GM19240 (cell line): ENCODE data around the gene VDR.
A peak's percentile ranks its signal among the peaks of the same experiment; 100 is the strongest.

Source experiments
- DNase-seq: peaks from one replicate; pipeline ENCODE4 v3.0.0; 2011; ENCODE audit warnings: low spot score; ENCODE audit not compliant: insufficient read length

The VDR gene

DNA sequence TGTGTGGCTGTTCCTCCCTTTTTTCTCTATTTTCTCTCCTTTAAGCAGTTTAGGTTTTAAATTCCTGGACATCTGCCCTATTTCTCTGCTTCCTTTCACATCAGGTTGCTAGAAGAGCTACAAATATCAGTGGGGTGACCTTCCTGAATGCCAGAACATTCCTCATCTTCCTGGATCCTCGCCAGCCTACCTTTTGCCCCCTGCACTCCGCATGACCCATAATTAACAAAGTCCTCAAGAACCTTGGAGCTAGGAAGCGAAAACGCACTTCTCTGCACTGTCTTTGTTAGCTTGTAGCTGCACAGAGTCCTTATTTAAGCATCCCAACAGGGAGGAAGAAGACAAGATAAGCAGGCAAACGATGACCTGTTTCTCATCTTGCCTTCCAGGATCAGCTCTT lies 30.5 kb downstream of the VDR start:
- DNase-seq: no peak

DNA sequence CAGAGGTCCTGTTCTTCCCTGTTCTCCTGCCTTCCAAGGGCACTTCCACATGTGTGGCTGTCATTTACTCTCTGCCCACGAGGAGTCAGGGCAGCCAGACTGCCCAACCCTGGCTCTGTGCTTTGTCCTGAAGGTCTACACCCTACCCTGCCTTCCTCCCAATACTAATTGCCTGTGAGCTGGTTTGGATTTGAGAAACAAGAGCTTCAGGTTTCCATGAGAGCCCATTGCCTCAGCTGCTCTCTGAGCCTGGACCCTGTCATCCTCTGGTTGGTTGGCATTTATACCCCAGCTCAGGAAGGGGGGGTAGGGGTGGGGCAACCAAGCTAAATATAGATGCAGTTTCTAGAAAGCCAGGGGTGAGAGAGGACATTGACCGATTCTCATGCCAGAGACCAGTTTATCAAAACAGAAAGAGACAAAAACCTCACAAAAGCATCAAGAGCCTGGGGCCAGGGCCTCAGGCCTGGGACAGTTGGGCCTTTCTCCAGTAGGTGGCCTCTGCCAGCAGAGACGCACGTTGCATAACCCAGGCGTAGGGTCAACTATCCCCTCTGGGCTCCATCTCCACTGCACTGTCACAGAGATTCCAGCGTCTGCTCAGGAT lies 34.5 kb downstream of the VDR start:
- DNase-seq: no peak

DNA sequence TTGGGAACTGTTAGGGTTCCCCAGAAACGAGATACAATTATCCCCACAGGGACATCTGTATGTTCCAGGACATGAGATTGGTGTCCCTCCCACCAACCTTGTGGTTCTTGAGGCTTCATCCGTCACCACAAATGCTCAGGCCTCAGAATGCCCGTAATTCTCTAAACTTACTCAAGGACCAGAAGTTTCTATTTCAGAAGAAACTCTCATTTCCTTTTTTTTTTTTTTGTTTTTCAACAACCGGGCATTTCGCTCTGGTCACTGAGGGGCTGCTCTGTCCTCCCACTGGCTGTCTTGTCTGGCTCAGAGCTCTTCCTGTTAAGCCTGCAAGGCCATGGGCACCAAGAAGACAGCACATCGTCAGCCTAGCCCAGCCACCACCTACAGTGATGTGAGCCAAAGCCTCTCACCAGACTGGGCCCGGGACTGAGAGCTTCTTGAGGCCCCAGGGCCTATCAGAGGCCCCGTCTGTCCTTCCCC lies 36.2 kb downstream of the VDR start:
- peak; percentile 62 for DNase-seq

DNA sequence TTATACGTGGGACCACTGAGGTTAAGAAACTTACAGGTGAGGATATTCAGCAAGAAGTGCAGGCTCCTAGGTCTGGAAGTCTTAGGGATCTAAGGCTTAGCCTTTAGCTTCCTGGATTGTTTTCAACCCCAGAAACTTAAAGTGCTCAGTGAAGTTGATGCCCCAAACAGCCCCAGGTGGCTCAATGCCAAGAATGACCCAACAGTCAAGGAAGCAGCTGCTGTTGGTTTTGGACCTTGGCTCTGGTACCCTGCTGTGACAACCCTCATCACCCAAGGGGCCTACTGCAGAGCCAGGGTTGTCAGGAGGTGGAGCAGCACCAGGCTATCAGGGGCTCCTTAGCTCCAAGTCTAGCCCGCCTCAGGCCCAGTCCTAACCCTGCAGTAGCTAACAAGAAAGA lies 36.8 kb downstream of the VDR start:
- no peak for DNase-seq

DNA sequence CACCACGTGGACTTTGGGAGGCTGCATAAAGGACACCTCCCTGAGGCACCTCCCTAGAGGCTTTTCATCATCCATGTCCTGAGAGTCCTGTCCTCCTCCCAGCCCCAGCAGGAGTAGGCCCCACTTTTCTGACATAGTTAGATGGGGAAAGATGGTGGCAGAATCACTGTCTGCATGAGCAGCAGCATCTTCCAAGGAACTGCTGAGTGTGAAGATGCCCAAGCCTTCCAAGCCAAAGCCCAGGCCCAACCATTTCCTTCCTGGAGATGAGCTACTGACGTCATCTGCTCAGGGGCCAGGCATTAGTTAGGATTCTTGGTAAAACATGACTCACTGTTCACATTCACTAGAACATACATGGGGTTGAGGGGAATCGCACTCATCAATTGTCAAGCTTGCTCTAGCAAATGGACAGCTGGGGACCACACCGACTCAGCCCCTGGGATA lies 37.3 kb downstream of the VDR start:
- no peak for DNase-seq

DNA sequence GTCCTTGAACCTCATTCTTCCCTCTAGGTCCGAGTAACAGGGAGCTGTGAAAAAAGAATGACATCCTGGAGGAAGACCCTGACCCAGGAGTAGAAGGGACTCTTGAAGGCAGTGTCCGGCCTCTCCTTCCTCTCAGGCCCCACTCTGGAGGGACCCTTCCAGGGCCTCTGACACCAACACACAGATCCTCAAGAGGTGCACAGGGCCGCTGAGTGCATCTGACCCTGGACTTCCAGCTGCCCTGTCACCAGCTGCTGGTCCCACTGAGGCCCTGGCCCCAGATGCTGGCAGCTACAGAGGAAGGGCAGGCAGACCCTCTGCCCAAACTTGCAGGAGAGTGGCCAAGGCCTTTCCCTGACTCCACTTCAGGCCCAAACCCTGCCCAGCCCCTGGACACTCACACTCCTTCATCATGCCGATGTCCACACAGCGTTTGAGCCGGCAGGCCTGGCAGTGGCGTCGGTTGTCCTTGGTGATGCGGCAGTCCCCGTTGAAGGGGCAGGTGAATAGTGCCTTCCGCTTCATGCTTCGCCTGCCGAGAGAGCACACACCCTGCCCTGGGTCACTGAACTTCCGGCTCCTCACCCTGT lies 40.1 kb downstream of the VDR start:
- DNase-seq: no peak

DNA sequence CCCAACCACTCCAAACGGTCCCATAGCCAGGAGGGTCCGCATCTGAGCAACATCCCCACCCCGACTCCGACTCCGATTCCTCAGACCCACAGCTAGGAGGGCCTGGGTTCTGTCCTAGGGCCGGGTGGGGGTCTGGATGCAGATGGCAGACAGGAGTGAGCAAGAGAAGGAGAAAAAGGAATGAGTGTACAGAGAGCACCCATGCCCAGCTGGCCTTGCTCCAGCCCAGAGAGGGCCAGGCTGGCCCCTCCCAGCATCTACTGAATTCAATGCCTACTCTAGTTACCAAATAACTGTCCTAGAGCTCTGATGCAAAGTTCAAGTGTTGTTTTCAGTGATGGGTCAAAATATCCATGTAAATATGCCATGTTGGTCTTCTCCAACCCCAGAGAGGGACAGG lies 40.8 kb downstream of the VDR start:
- DNase-seq: no peak

DNA sequence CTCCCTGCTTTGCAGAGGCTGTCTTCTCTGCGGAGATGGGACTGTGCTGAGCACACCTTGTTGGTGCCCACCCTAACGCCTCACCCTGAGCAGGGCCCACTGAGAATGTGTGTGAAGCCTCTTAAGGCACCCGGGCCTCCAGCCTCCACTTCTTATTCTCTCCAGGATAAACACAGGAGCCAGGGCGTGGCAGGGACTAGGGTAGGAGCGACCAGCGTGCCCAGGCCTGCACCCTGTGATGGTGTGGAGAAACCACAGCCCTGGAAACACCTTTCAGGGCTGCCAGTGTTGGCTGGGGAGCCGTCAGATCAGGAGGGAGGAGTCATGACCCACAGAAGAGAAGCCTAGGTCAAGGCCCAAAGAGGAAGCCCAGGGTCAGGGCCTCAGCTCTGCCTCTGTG lies 41.3 kb downstream of the VDR start:
- DNase-seq: no peak

DNA sequence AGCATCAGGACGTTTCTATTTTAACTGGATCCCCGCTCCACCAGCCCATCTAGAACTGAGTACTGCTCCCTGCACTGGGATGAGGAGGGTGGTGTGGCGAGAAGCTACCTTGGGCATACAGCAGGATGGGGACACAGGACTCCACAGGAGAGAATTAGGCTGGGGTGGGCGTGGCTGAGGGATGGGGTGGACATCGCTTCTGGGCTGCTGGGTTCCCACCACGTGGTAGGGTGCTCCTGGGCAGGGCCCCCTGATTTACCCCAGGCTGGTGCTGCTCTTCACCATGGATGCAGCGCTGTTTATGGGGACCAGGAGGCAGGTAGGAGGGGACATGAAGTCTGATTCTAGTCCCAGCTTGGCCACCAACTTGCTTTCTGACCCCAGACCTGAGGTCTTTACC lies 41.9 kb downstream of the VDR start:
- no peak for DNase-seq

DNA sequence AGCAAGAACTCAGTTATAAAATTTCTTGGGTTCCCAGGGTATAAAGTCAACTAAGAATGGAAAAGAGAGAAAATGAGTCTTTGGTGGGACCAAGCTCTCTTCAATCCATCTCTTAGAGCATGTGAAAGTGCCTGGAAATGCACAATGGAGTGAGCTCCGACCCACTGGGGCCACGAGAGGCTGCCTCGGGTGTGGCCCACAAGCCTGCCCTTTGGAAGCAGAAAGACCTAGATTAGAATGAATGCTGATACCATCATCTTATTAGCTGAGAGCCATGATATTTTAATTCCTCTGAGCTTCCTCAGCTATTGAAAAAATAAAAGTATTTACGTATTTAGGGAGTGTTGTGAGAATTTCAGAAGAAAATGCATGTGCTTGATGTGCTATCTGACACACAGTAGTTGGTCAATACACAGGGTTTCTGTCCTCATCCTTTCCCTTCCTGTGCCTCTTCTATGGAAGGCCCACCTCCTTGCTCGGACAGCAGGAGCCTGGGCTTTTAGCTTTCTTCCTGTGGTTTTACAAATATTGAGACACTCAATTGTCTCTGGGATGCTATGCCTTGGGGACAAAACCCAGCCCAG lies 42.5 kb downstream of the VDR start:
- no peak for DNase-seq

DNA sequence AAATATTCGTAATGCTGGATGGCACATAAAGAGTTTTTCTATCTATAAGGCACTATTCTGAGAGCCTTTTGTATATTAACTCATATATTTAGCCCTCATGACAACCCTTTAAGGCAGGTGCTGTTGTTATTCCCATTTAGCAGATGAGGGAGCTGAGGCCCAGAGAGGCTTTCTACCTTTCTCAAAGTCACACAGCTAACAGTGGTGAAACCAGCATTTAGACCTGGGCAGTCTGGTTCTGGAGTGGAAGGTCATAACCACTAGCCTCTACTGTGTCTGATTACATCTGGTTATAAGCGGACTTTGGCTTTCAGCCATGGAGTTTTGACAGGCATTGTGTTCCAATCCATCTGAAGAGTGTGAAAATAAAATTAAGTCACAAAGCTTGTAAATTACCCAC lies 43.9 kb downstream of the VDR start:
- no peak for DNase-seq

DNA sequence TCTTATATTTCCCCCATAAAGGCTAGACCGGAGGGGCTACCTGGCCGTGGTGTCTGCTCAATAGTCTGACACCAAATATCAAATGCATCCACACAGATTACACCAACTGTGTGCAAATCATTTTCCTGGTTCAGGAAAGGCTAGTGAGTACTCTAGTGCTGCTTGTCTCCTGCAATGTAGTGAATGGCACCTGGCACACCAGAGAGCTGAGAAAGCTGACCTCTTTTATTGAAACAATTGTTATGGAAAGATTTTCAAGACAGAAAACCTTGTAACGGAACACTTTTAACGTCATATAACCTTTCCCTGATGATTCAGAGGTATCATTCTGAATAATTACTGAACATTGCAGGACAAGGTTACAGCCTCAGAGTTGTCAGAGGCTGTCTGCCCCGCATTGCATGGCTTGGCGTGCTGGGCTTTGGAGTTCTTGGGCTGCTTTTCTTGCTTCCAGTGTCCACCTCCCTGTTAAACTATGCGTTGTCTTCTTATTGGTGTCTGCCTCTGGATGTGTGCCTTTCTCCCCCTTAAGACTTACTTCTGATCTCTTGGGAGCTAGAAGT lies 44.4 kb downstream of the VDR start:
- no peak for DNase-seq

DNA sequence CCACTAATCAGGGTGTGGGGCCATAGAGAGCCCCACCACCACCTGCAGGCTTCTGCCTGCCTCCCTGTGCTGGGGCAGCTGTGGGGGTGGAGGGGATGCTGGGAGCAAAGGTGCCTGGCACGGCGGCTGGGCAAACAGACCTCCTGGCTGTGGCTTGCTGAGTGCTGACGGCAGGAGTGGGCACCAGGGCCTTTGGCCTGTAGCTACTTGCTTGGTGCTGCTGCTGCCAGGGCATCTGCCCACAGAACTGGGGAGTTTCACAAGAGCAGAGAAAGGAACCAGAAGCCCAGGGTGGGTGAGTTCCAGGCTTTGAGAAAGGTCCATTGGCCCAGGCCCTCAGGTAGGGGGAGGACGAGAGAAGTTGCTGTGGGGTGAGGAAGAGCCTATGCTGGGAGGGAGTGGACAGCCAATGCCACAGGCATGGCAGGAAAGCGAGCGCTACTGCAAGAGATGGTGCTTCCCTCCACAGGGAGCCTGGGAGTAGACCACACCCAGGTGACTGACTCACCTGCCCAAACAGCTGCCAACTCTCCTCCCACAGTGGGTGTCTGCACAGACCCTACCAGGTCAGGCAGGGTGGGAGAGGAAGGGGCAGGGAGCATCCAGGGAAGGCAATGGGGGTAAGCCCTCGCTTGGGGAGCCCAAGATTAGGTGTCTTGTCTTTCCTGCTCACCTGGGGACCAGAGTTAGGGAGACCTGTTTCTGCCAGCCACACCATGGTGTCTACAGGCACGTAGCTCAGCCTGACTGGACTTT lies 46.1 kb downstream of the VDR start:
- no peak for DNase-seq

DNA sequence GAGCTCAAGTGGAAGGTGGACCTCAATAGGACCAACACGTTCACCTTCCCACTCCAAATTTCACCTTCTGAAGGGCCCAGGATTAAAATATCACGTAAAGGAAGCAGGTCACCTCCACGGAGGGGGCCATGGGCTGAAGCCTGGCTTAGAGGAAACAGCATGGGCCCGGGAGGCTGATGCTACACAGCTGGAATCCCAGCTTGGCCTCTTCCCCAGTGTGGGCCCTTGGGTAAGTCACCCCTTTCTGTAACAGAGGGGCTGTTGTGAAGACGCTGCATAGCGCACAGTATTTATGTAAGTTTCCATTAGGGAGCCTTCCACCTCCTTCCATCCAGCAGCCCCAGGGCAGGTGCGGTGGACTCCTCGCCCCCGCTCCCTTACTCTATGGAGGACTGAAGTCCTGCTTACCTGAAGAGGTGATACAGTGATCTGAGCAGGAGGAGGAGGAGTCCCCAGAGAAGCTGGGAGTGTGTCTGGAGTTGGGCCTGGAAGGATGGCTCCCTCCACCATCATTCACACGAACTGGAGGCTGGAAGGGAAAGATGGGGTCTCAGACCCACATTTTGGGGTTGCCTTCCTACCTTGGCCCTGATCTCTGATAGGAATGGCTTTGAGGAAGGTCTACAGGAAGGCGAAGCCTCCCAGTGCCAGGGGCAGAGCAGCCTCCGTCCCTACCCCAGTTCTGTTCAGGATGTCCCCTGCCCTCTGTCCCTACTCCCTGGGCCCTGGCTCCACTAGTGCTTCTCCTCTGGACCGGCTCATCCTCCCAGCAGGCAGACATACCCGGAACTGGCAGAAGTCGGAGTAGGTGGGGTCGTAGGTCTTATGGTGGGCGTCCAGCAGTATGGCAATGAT lies 47.8 kb downstream of the VDR start:
- DNase-seq: no peak

DNA sequence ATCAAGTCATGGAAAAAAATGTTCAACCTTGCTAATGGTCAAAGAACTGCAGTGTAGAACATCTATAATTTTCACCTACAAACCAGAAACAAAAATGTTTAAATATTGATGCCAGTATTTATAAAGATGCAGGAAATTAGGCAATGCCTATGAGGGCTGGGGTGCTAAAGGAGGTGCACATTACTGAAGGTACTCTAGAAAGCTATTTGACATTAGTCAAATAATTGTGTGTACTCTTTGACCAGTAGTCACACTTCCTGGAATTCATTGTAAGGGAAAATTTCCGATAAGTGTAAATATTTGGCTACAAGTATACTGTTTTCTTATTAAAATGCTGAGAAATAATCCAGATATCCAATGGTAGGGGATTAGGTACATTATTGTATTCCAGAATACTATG lies 48.7 kb downstream of the VDR start:
- DNase-seq: no peak

DNA sequence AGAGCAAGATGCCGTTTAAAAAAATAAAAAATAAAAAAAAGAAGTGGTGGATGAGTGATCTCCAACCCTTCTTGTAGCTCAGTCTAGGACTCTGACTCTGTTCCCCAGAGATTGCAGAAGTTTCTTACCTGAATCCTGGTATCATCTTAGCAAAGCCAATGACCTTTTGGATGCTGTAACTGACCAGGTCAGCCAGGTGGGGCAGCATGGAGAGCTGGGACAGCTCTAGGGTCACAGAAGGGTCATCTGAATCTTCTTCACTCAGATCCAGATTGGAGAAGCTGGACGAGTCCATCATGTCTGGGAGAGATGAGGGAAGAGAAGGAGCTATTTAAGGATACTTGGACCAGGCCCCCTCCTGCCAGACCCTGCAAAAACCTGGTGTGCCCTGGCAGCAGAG lies 49.3 kb downstream of the VDR start:
- no peak for DNase-seq

DNA sequence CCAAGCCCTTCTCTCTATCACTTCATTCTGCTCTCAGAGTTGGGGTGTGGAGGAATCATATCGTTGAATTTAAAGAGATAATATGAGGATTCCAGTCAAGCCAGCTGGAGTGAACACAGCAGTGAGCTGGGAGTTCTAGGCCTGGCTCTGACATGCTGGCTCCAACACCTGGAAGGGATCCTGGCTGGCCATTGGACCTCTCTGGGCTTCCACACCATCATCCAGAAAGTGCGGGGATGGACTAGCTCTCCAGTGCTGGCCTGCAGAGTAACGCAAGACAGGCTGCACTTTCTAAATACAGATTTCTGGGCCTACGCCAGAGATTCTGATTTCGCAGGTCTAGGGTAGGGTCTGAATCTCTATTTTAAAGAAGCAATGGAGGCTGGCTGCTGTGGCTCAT lies 50.3 kb downstream of the VDR start:
- no peak for DNase-seq

DNA sequence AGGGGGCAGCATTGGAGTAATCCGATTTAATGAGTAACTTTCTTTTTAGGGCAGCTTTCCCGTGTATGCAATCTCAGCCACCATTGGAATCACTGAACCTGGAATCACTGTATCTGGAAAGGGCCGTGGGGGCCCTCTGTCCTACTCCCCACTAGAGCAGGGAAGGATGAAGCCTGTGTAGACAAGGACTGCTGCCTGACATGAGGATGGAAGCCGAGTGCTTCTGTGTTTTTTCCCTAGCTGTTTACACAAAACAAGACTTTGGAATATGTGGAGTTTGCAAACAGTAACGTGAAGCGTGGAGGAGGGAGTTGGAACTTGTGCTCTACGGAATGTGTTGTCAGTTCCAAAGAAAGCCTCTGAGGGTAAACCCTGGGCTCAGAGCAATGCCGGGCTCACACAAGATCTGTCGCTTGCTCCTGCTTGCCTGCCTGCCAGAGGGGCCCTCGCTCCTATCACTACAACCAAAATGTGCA lies 52.7 kb downstream of the VDR start:
- DNase-seq: no peak

DNA sequence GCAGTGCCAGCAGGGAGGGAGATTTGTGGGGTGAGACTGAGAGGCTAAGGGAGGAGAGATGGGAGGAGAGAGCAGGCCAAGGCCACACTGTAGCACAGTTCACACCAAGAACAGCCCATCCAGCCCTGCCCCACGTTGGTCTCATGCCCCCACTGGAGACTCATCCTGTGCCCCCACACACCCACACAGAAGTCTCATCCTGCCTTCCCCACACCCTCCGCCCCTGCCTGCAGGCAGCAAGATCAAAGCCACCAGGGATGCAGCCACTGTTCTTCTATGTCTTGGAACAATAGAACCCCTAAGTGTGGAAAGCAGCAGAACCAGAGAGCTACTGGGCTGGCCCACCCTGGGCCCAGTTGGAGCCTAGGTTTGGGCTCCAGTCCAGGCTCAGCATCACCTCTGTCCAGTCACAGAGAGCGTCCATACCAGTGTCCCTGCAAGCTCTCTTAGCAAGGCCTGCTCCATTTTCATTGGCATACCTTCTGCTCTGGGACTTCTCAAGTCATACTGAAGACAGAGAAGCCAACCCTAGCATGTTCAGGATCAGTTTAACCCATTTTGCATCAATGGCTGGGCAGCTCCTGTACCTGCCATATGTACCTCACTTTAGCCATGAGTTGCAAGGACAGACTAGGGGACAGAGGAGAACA lies 53.4 kb downstream of the VDR start:
- no peak for DNase-seq
